GM19324 (cell line): ENCODE measurements around the gene TAF8.
"Not testable (repeated sequence)": the region's sequence is repeated elsewhere in the genome, so short reads cannot be mapped to it uniquely, and the experiment has no call there.

Source experiments
- ATAC-seq: cut with Tn5 transposase; IDR thresholded peaks from one replicate; pipeline ENCODE4 v1.9.1; 2021; ENCODE audit warnings: mild to moderate bottlenecking, moderate library complexity; ENCODE audit not compliant: unreplicated experiment, low FRiP score

The TAF8 gene

DNA sequence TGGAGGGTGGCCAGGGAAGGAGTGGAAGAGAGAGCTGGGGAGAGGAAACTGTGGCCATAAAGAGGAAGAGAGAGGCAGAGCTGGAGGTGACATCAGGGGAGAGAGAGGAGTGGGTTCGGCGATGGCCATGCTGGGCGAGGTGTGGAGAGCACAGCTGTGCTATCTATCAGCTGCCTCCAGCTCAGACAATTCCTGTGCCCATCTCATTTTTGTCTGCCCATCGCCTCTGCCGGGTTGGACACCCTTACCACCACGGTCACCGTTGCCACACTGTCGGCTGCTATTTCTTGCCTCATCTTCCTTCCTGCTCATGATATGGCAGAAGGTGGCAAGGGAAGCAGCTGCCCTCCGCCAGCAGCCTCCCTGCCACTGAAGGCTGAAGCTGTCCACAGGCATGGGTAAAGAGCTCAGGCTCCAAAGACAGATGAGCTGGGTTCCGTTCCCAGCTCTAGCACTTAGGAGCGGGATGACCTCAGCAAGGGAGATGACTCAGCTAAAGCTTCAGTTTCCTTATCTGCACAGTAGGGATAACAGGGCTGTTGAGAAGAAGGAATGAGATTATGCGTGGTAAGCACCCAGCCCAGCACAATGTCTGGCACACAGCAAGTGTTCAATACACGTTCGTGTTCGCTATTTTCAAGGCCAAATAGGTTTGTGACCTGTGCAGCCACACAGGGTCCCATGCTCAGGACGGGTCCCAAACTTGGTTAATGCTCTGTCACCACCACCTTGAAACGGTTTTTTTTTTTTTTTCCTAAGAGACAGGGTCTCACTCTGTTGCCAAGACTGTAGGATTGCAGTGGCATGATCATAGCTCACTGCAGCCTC, 21.9 kb upstream of the TAF8 start:
- ATAC-seq = no peak

DNA sequence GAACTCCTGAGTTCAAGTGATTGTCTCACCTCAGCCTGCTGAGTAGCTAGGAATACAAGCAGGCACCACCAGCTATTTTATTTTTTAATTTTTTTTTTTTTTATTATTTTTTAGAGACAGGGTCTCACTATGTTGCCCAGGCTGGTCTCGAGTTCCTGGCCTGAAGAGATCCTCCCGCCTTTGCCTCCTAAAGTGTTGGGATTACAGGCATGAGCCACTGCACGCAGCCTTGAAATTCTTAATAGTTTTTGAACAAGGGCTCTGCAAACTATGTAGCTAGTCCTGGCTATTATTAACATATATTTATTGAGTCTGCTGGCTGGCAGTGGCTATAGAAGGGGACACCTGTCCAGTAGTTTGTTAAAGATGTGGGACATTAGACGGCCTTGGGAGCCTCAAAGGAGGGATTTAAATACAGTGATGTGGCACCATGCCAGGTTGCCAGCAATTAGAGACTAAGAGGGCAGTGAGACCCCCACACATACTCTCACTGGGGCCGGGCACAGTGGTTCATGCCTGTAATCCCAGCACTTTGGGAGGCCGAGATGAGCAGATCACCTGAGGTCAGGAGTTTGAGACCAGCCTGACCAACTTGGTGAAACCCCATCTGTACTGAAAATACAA, 21.1 kb upstream of the TAF8 start:
- no peak for ATAC-seq

DNA sequence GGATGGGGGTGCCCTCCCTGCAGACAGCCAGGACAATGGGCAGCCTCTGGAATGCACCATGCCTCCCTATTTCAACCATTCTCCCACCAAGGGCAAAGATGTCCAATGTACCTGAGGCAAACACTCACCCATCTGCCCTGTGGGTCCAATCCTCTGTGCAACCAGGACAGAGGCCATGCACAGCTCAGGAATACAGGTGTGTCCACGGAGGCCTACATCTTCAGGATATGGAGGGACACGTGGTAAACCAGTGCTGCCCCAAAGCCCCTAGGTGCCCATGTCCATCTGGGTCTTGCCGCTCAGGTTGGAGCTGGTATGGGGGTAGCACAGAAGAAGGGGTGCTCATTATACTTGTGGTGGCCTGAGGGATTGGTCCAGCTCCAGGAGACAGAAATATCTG, 20.4 kb upstream of the TAF8 start:
- no peak for ATAC-seq

DNA sequence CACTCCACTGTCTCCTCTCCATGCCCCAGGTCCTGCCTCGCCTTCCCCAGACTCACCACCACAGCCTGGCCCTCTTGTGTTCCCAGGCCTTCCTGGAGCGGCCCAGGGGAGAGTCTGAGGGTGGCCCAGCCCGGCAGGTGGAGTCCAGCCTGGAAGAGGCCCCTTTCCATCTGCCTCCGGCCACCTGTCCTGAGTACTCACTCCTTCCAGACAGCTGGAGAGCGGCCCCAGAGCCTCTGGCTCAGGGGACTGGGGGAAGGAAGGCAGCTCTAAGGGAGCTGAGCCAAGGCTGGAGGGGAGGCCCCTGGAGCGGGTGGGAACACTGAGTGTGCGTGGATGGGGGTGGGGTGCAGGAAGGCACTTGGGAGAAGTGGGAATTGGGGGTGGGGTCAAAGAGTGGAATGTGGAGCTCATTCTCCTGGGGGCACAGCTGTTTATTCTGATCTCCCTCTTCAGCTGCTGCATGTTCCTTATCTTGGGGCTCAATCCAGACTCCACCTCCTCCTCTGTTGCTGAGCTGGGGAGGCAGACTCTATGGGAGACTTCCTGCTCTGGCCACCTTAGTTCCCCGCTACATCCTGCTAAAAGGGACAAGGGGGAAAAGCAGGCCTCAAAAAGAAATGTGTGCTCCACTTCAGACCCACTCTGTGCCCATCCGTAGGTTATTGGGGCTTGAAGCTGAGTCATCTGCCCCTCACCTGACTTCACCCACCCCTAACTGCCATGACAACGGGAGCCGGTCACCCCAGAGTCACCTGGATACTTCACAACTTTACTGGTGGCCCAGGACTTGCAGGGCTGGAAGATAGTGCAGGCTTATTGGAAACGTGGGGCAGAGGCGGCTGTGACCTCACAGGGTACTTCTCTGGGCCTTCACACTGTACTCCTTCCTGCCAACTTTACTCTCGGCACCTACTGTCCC, 19.5 kb upstream of the TAF8 start:
- ATAC-seq = no peak

DNA sequence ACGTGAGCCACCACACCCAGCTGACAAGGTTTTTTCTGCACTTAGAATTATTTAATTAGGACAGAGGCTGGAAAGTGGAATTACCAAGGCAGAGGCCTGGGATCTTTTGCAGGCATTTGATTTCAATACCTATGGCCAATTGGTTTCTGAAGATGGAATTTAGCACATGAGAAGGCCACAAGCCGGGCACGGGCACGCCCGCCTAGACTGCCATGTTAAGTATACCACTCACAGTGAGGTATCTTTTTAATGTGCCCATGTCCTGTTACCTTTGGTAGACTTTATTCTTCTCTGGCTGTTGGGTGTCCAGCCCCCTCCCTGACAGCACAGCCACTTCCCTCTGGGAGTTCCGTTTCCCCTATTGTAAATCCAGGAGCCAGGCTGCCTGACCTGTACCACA, 18.0 kb upstream of the TAF8 start:
- no peak for ATAC-seq

DNA sequence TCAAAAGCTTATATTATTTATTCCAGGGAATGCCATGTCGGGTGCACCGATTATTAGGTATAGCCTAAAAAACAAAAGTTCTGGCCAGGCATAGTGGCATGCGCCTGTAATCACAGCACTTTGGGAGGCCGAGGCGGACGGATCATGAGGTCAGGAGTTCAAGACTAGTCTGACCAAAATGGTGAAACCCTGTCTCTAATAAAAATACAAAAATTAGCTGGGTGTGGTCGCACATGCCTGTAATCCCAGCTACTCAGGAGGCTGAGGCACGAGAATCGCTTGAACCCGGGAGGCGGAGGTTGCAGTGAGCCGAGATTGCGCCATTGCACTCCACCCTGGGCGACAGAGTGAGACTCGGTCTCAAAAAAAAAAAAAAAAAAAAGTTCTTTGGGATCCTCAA, 12.7 kb upstream of the TAF8 start:
- ATAC-seq = not testable (repeated sequence)

DNA sequence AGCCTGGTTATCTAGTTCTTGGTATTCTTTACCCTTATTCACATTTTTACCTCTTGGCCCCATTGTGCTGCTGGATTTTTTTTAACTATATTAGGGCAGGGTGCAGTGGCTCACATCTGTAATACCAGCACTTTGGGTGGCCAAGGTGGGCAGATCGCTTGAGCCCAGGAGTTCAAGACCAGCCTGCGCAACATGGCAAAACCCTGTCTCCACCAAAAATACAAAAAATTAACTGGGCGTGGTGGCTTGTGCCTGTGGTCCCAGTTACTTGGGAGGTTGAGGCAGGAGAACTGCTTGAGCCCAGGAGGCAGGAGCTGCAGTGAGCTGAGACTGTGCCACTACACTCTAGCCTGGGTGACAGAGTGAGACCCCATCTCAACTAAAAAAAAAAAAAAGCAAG, 12.2 kb upstream of the TAF8 start:
- ATAC-seq = no peak

DNA sequence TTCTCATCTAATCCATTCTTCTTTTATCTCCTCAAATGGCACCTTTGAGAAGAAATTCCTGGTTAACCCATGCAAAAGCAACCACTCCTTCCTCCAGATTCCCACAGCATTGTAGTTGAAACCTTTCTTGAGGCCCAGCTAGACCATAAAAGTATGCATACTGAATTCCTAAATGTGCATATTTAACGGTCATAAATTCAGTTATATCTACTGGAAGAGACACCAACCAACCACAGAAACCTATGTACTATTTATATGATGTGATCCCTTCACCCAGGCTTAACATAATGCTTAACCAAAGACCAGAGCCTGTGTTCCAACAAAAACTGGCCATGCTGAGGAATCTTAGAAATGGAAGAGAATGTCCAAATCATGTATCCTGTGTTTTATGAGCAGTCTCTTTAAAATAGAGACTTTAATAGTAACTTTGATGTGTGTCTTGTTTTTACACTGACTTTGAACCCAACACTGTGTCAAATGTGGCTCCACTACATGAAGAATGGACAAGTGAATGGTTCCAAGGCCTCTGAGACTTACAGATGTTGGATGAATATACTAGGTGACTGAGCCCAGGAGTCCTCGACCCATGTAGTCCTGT, 11.4 kb upstream of the TAF8 start:
- ATAC-seq = no peak

DNA sequence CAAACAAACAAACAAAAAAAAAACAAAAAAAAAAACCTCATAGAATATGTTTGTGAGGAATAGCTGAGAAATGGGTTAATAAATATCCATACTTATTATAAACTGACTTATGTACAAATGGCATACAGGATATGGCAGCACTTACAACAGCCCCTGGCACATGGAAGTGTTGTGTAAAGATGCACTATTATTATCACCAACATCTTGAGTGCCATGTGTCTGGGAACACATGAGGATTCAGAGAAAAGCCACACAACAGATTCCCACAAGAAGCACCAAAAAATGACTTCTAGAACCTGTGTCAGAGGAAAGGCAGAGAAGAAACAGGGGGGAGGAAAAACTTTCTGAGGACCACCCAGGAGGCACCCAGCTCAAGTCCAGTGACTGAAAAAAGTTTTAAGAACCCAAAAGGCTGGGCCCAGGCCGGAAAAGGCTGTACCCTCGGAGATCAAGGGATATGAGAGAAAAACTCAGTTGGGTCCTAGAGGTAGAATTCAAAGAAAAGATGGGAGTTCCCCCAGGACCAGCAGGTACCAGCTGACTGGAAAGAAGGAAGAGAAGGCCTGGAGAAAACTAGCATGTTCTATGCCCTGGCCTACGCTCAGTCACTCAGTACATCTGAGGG, 9.4 kb upstream of the TAF8 start:
- no peak for ATAC-seq

DNA sequence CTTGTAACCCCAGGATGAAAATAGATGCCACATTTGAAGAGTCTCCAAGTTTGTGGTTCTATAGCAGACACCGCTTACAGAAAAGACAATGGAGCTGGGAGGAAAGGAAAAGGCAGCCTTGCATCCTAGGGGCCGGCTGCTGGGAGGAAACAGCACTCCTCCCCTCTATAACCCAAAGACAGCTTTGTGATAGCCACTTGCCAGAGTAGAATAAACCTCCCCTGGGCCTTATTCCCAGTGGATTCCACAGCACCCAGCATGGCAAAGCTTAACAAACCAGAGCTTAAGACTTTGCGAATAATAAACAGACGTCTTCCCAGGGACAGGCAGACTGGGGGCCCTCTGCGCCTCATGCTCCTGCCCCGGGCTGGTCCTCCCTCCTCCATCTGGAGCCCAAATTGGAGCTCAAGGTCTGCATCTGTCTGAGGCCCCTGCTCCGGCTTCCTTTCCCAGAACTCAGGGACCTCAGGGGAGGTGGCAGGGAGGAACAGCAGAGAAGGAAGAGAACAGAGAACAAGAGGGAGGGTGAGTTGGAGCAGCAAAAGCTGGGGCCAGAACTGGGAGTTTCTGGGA, 8.8 kb upstream of the TAF8 start:
- no peak for ATAC-seq

DNA sequence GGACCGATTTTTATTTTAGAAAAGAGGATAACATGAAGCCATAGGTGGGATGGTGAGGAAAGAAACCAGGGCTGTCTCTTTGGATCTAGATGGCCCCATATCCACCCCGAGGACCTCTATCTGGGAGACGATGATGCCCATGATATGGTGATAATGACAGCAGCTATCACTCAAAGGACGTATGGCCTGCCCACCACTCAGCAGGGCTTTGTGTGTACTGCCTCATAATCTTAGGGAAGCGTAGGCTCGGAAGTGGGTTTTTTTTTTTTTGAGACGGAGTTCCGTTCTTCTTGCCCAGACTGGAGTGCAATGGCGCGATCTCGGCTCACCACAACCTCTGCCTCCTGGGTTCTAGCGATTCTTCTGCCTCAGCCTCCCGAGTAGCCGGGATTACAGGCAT, 8.2 kb upstream of the TAF8 start:
- no peak for ATAC-seq

DNA sequence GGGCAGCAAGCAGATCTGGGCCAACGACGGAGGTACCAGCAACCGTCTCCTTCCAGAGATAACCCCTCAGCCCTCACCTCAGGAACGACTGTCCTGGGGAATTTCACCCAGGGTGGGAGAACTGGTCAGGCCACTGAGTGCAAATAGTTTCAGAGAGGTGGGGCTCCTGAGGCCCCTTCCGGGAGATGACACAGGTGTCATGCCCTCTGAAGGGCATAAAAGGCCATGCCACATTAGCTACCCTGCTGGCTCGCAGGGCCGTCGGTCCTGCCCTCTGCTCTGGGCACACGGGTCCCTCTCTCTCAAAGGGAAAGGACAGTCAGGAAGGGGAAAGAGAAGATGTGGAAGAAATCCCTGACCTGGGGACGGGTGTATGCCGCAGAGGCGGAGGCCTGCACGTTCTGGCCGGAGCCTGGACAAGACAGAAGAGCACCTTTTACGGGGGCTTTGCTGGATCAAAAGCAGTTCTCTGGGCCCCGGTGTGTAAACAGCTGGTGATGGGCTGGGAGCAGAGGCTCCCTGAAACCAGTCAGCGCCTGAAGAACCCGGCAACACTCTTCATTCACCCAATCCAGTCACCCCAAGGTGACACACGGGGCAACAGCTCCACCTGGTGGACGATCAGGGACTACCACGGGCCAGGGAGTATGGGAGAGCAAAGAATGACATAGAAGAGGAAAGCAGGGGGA, 6.4 kb upstream of the TAF8 start:
- ATAC-seq = no peak

DNA sequence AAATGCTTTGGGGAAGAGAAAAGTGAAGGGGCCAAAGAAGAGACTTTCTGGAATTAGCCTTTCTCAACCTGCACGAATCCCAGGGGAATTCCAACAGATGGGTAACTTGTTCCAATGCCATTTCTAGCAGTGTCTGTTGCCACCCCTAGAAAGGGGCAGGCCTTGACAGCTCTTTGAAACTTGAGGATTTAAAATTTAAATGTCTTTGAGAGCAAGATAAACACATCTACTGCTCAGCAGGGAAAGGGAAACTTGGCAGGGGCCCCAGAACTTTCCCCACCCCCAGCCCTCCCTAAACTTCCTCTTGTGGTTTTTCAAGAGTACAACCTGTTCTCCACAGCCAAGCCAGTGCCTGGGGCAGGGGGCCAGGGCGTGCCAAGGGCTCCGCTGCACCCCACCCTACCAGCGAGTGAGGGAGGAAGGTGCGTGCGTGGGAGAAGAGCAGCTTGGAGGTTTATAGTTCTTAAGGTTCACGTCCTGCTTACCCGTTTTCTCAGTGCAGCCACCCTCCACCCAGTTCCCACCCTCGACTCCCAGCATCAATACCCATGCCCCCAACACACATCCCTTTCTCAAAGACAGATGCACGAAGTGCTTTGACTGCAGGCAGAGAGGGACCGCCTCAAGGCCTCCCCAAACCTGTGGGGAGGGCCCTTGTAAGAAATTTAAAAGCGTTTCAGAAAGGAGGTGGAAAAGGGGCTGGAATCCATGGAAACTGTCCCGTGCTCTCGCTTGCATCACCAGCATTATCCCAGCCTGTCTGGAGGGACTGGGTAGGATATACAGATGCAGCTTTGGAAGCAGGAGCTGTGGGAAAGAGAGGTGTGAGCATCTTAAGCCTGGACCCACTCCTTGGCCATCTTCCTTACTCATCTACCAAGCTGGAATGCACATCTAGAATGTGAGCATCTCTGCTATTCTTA, 4.5 kb upstream of the TAF8 start:
- no peak for ATAC-seq

DNA sequence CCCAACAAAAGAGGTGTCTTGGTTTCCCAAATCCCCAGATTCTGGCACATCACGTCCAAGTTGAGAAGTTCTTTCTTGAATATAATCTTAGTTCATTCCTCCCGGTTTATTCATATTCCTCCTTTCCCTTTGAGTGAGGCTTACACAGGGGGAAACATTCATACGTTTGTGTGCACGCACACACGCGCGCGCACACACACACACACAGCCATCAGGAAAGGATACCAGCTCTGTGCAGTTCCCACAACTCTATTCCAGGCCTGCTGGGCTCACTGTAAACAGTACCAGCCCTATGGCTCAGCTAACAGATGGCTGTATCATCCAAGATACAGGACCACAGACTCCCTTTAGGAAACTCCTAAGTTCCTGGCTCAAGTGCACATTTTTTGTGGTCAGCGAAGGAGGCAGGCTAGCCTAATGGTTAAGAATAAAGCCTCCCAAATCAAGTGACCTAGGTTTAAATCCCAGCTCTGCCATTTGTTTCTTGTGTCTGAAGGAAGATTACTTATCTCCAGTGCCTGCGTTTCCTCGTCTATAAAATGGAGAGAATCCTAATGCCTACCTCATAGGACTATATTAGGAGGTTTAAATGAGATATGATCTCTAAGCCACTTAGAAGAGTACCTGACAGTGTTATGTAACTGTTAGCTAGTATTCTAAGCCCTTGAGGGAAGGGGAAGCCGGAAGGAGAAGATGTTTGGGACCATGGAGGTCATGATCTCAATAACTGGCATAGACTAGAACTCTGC, 3.7 kb upstream of the TAF8 start:
- no peak for ATAC-seq

DNA sequence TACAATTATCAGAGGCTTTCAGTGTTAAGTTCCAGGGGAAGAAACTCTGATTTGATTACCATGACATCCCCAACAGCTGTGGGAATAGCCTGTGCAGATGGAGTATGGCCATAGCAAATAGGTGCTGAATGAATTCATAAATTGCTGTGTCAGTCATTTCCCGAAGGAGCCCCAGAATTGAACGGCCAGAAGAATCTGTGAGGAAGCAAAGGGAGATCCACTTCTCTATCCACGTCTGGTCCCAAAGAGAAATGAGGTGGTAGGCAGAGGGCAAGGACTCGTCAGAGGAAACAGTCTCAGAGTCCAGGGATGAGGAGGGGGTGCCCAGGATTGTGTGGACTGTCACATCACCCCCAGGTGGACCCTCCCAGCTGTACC, 3.1 kb upstream of the TAF8 start:
- ATAC-seq = no peak

DNA sequence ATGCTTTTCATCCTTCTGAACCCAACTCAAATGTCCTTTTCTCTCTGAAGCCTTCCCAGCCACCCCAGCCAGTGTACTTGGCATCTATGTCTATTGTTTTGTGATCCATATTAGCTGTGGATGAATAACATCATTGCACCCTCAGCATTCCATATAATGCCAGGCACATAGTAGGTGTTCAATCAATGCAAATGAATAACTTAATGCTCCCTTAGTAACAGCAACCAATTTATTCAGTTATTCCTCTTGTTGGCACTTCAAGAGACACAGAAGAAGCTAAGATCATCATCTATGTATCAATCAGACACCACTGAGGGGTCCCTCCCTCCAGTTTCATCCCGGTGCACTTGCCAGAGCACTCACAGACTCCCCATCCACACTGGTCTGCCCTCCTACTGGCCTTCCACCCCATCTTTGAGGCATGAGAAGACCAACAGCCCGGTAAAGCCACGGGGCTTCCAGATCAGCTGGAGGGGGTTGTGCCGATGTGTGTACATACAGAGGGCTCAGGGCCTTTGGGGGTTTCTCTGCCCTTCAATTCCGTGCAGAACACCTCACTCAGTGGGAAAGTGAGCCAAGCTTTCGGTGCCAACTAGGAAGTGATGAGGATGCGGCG, 2.4 kb upstream of the TAF8 start:
- no peak for ATAC-seq

DNA sequence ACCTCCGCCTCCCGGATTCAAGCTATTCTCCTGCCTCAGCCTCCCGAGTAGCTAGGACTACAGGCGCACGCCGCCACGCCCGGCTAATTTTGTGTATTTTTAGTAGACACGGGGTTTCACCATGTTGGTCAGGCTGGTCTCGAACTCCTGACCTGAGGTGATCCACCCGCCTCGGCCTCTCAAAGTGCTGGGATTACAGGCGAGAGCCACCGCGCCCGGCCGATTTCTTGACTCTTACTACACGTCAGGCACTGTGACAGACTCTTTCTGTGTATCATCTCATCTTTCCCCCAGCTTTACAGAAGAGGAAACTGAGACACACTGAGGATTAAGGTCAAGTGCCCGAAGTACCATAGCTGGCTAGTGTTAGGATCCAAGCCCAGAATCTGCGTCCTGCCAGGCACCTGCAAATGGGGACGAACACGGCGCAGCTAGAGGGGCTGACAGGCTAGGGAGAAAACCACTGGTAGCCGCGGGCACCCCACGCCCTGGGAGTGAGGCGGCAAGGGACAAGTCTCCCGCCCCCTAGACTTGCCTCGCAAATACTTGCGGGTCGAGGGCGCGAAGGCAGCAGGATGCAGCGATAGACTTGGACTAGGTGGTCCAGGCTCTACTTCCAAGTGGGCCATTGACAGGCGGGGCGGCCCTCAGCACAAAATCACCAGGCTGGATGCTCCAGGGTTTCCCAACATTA, 1.1 kb upstream of the TAF8 start:
- ATAC-seq = no peak
